ENCODE data around the gene KRT4. TPM values are rescaled to one million over a fixed set of nuclear protein-coding genes. Genes with fewer than 3 reads are reported as not detected.

Gene KRT4
- total RNA-seq, 2 experiments from 2014 or later: not detected

- Histone ChIP-seq H3K9me3 (ENCODE audit: low read length) (no peaks in the 10 kb centered on the region), H3K4me3 (ENCODE audit: low read depth, low read length, poor library complexity, severe bottlenecking) (no peak overlapping the region), H4K20me1 (ENCODE audit: insufficient read depth, low read length) (no peaks in the 10 kb centered on the region), H2AFZ (ENCODE audit: low read length) (no peak overlapping the region), H3K9me2 (ENCODE audit: insufficient read depth, low read length) (no peaks in the 10 kb centered on the region), H3K27ac (ENCODE audit: low read depth, low read length, poor library complexity, severe bottlenecking) (no peak overlapping the region), H3K36me3 (ENCODE audit: insufficient read depth, low read length) (no peaks in the 10 kb centered on the region), H3K4me1 (ENCODE audit: insufficient read depth, low read length, poor library complexity, severe bottlenecking) (no peaks in the 10 kb centered on the region), H3K4me2 (ENCODE audit: low read length) (no peak overlapping the region), H3K79me2 (ENCODE audit: insufficient read depth, low read depth, low read length) (no peaks in the 10 kb centered on the region)
- no peak for TF ChIP-seq CTCF (conservative IDR thresholded peaks at IDR 0.05; ENCODE audit: low read length)
- no peak for TF ChIP-seq EZH2phosphoT487 (IDR thresholded peaks at IDR 0.05; ENCODE audit: borderline replicate concordance, low read depth, low read length)
- no peak for DNase-seq (ENCODE audit: low spot score)
- POLR2A ChIA-PET: no interaction called here
- intact Hi-C loops (cut with micrococcal nuclease; ENCODE audit: unreplicated experiment): no loop called here
- CTCF ChIA-PET (ENCODE audit: unreplicated experiment): no interaction called here
- no TSS peak for BruUV-seq (replicated peaks)
Observed at GRCh38 chr12:52768479-52769200, 45.3 kb downstream of the KRT4 start.

- CTCF ChIA-PET (ENCODE audit: unreplicated experiment): no interaction called here
Observed at GRCh38 chr12:52767427-52767826, 46.5 kb downstream of the KRT4 start.

More at GRCh38 chr12:52767427-52767826, 46.5 kb downstream of the KRT4 start:
- POLR2A ChIA-PET: no interaction called here
- Histone ChIP-seq H3K79me2 (ENCODE audit: insufficient read depth, low read depth, low read length) (no peaks in the 10 kb centered on the region), H3K27ac (ENCODE audit: low read depth, low read length, poor library complexity, severe bottlenecking) (no peak overlapping the region), H4K20me1 (ENCODE audit: insufficient read depth, low read length) (no peaks in the 10 kb centered on the region), H2AFZ (ENCODE audit: low read length) (no peak overlapping the region), H3K4me1 (ENCODE audit: insufficient read depth, low read length, poor library complexity, severe bottlenecking) (no peaks in the 10 kb centered on the region), H3K4me3 (ENCODE audit: low read depth, low read length, poor library complexity, severe bottlenecking) (no peak overlapping the region), H3K36me3 (ENCODE audit: insufficient read depth, low read length) (no peaks in the 10 kb centered on the region), H3K9me2 (ENCODE audit: insufficient read depth, low read length) (no peaks in the 10 kb centered on the region), H3K4me2 (ENCODE audit: low read length) (no peak overlapping the region), H3K9me3 (ENCODE audit: low read length) (no peaks in the 10 kb centered on the region)
- DNase-seq (ENCODE audit: low spot score): no peak
- TF ChIP-seq EZH2phosphoT487 (IDR thresholded peaks at IDR 0.05; ENCODE audit: borderline replicate concordance, low read depth, low read length): no peak
- no peak for TF ChIP-seq CTCF (conservative IDR thresholded peaks at IDR 0.05; ENCODE audit: low read length)
- intact Hi-C loops (cut with micrococcal nuclease; ENCODE audit: unreplicated experiment): no loop called here
- BruUV-seq (replicated peaks): no TSS peak
